Neuronal stem cell (in vitro differentiated cells): ENCODE results near the gene BDP1.
A peak's percentile ranks its signal among the peaks of the same experiment; 100 is the strongest.

Experiments used
- DNase-seq: peaks from one replicate; pipeline ENCODE4 v3.0.0-alpha.2; 2013; ENCODE audit warnings: low spot score
- H2AFZ ChIP-seq: one replicate; pipeline ENCODE4 v1.6.1; 2013; ENCODE audit warnings: mild to moderate bottlenecking, low read length, inconsistent platforms
- H2AK5ac ChIP-seq: 2 replicates; pipeline ENCODE4 v1.6.1; 2013; ENCODE audit warnings: low read depth, mild to moderate bottlenecking, inconsistent platforms, low read length, moderate library complexity, mixed read lengths
- H2BK120ac ChIP-seq: 2 replicates; pipeline ENCODE4 v1.6.1; 2013; ENCODE audit warnings: low read depth, mild to moderate bottlenecking, inconsistent platforms, low read length, moderate library complexity, mixed read lengths
- H2BK12ac ChIP-seq: one replicate; pipeline ENCODE4 v1.6.1; 2013; ENCODE audit warnings: low read length, inconsistent platforms
- H2BK15ac ChIP-seq: 2 replicates; pipeline ENCODE4 v1.6.1; 2013; ENCODE audit warnings: mild to moderate bottlenecking, low read length, inconsistent platforms, mixed read lengths
- H2BK5ac ChIP-seq: one replicate; pipeline ENCODE4 v1.6.1; 2013; ENCODE audit warnings: inconsistent platforms, mild to moderate bottlenecking, low read length, moderate library complexity
- H3K14ac ChIP-seq: one replicate; pipeline ENCODE4 v1.6.1; 2013; ENCODE audit warnings: low read length, inconsistent platforms
- H3K18ac ChIP-seq: 2 replicates; pipeline ENCODE4 v1.6.1; 2013; ENCODE audit warnings: low read length, inconsistent platforms
- H3K23ac ChIP-seq: 2 replicates; pipeline ENCODE4 v1.6.1; 2013; ENCODE audit warnings: low read depth, mild to moderate bottlenecking, mixed read lengths, low read length, inconsistent platforms; ENCODE audit not compliant: poor library complexity
- H3K27ac ChIP-seq: replicated peaks from 3 replicates; pipeline ENCODE4 v1.5.1; 2013; ENCODE audit warnings: low read length, inconsistent platforms
- H3K27me3 ChIP-seq, 3 experiments: 2 replicates each; pipeline ENCODE4 v1.6.1; 2013; ENCODE audit warnings: low read length in 3 of 3, mild to moderate bottlenecking in 2 of 3, inconsistent platforms in 1 of 3, low read depth in 1 of 3, mixed read lengths in 1 of 3, moderate library complexity in 1 of 3; ENCODE audit not compliant: control insufficient read depth in 3 of 3, insufficient read depth in 3 of 3
- H3K36me3 ChIP-seq, 2 donors: replicated peaks in 1 of 2; 2 replicates each; pipeline ENCODE4 v1.6.1; 2013; ENCODE audit warnings: low read length in 2 of 2; ENCODE audit not compliant: control insufficient read depth in 2 of 2, insufficient read depth in 2 of 2
- H3K4ac ChIP-seq: 2 replicates; pipeline ENCODE4 v1.6.1; 2013; ENCODE audit warnings: inconsistent platforms, mild to moderate bottlenecking, low read length, moderate library complexity
- H3K4me1 ChIP-seq, 2 donors: 1 replicate in 1 of 2; 2 replicates in 1 of 2; pipeline ENCODE4 v1.6.1; 2013; ENCODE audit warnings: low read length in 2 of 2, low read depth in 1 of 2; ENCODE audit not compliant: control insufficient read depth in 2 of 2, insufficient read depth in 1 of 2
- H3K4me2 ChIP-seq: one replicate; pipeline ENCODE4 v1.6.1; 2013; ENCODE audit warnings: mild to moderate bottlenecking, low read length, inconsistent platforms; ENCODE audit not compliant: insufficient read depth, poor library complexity, severe bottlenecking
- H3K4me3 ChIP-seq, 2 donors: 2 replicates each; pipeline ENCODE4 v1.5.1; 2013; ENCODE audit warnings: low read length in 2 of 2, mild to moderate bottlenecking in 2 of 2, inconsistent platforms in 1 of 2, moderate library complexity in 1 of 2
- H3K79me1 ChIP-seq: one replicate; pipeline ENCODE4 v1.6.1; 2013; ENCODE audit warnings: low read depth, mild to moderate bottlenecking, inconsistent platforms, low read length, moderate library complexity
- H3K9ac ChIP-seq: one replicate; pipeline ENCODE4 v1.6.1; 2013; ENCODE audit warnings: mild to moderate bottlenecking, low read depth, low read length, inconsistent platforms; ENCODE audit not compliant: poor library complexity
- H3K9me3 ChIP-seq, 2 donors: replicated peaks in 1 of 2; 2 replicates each; pipeline versions ENCODE3 to v1.6.1; 2013; ENCODE audit warnings: low read length in 2 of 2, mild to moderate bottlenecking in 2 of 2, inconsistent platforms in 1 of 2, low read depth in 1 of 2, mixed read lengths in 1 of 2, moderate library complexity in 1 of 2; ENCODE audit not compliant: control insufficient read depth in 2 of 2, insufficient read depth in 1 of 2
- H4K8ac ChIP-seq: one replicate; pipeline ENCODE4 v1.6.1; 2013; ENCODE audit warnings: low read depth, mild to moderate bottlenecking, inconsistent platforms, low read length, moderate library complexity
- H4K91ac ChIP-seq: one replicate; pipeline ENCODE4 v1.6.1; 2013; ENCODE audit warnings: low read length, low read depth, mild to moderate bottlenecking, inconsistent platforms; ENCODE audit not compliant: poor library complexity
- WGBS, 2 donors: extraction: QIAGEN DNeasy Blood & Tissue Kit; methylation state at CpG; one replicate each; pipeline ENCODE4 v1.1.7; 2013; ENCODE audit warnings: missing lambda C conversion rate in 2 of 2, mixed read lengths in 1 of 2; ENCODE audit not compliant: insufficient read length in 2 of 2, insufficient replicate concordance in 1 of 2; ENCODE audit errors: extremely low coverage in 2 of 2; 5-methylcytosine and 5-hydroxymethylcytosine counted together

The BDP1 gene

DNA sequence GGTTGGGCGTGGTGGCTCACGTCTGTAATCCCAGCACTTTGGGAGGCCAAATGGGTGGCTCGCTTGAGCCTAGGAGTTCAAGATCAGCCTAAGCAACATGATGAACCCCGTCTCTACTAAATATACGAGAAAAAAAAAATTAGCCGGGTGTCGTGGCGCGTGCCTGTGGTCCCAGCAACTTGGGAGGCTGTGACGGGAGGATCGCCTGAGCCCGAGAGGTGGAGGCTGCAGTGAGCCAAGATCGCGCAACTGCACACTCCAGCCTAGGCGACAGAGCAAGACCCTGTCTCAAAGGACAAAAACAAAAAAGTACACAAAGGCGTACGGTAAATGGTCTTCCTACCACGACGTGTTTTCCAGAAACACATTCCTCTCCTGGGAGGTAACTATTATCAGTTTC, 538 bp upstream of the BDP1 start:
- Histone ChIP-seq H3K27me3 (peaks cover 0 to 7% (median 0%) of the 10 kb centered on the region in 3 experiments), H3K36me3 (peaks cover 0 to 19% of the 10 kb centered on the region in 2 donors), H3K4me1 (peaks cover 0 to 4% of the 10 kb centered on the region in 2 donors), H3K9me3 (no peaks in the 10 kb centered on the region), H4K8ac (no peak overlapping the region), H3K27ac (no peak overlapping the region), H2BK120ac (no peak overlapping the region), H3K79me1 (no peaks in the 10 kb centered on the region), H2BK5ac (no peak overlapping the region), H3K14ac (no peak overlapping the region), H3K23ac (no peak overlapping the region), H2BK12ac (no peak overlapping the region), H3K4ac (no peak overlapping the region), H2BK15ac (no peak overlapping the region), H4K91ac (no peak overlapping the region), H3K18ac (no peak overlapping the region), H3K9ac (no peak overlapping the region), H2AK5ac (no peak overlapping the region), H3K4me2 (peak overlapping the region; percentile 41), H3K4me3 (peak overlapping the region in 1 of 2 donors; percentile 84), H2AFZ (peak overlapping the region; percentile 91)
- DNase-seq, result no peak
- no CpG with 5 or more reads among the region's 19 CpGs for WGBS, 2 donors

DNA sequence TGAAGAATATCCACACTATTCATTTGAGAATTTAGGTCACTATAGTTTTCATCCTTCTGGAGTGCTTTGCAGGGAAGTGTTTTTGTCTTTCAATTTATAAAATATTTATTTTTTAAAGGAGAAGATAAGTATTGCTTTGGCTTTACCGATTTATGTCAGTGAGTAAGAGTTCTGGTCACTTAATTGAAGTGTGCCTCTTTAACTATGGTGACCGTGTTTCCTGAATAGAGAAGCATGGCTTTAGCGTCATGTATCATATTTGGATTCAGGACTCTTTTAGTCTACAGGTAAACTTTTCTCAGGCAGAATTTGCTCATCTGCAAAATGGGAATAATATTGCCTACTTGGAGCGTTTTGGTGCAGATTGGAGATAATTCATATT, 902 bp downstream of the BDP1 start:
- Histone ChIP-seq H3K27ac (no peak overlapping the region), H4K8ac (no peak overlapping the region)
- no CpG with 5 or more reads among the region's 4 CpGs for WGBS, 2 donors

DNA sequence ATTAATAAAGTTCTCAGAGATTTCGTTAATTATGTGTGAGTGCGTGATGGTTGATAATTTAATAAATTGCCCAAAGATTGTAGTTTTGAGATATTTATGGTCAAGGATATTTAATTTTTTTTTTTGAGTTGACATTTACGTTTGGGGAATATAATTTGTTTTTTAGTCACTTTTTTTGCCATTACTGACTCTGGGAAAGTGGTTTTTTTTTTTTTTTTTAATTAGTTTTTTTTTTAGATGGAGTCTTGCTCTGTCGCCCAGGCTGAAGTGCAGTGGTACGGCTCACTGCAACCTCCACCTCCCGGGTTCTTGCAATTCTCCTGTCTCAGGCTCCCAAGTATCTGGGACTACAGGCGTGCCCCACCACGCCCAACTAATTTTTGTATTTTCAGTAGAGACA, 1.7 kb downstream of the BDP1 start:
- H3K9ac ChIP-seq, result no peak overlapping the region
- H3K4me2 ChIP-seq, result no peak overlapping the region
- no peak overlapping the region for H2AK5ac ChIP-seq
- no peak overlapping the region for H3K27ac ChIP-seq
- H3K23ac ChIP-seq, result no peak overlapping the region
- no peaks in the 10 kb centered on the region for H3K9me3 ChIP-seq
- no peak overlapping the region for H2BK5ac ChIP-seq
- peaks cover 5 to 41% of the 10 kb centered on the region in 2 donors for H3K36me3 ChIP-seq
- peaks cover 0 to 4% of the 10 kb centered on the region in 2 donors for H3K4me1 ChIP-seq
- no peak overlapping the region for H3K14ac ChIP-seq
- H3K79me1 ChIP-seq, result no peaks in the 10 kb centered on the region
- no peak overlapping the region for H4K8ac ChIP-seq
- H3K18ac ChIP-seq, result no peak overlapping the region
- no peaks in the 10 kb centered on the region for H3K27me3 ChIP-seq
- H4K91ac ChIP-seq, result no peak overlapping the region
- H2BK120ac ChIP-seq, result no peak overlapping the region
- no peak for DNase-seq
- H2AFZ ChIP-seq, result no peak overlapping the region
- 100% methylated on average over 1 to 2 of the region's 8 CpGs for WGBS, 2 donors
- no peak overlapping the region for H2BK15ac ChIP-seq
- peak overlapping the region in 1 of 2 donors; percentile 84 for H3K4me3 ChIP-seq
- H3K4ac ChIP-seq, result no peak overlapping the region
- H2BK12ac ChIP-seq, result no peak overlapping the region

More for the DNA sequence above, 902 bp downstream of the BDP1 start:
- H3K27me3 ChIP-seq, result no peaks in the 10 kb centered on the region
- no peak overlapping the region for H4K91ac ChIP-seq
- H3K4me2 ChIP-seq, result peak overlapping the region; percentile 78
- H2BK5ac ChIP-seq, result no peak overlapping the region
- H3K14ac ChIP-seq, result no peak overlapping the region
- no peaks in the 10 kb centered on the region for H3K9me3 ChIP-seq
- H3K36me3 ChIP-seq, result peaks cover 4 to 33% of the 10 kb centered on the region in 2 donors
- no peak overlapping the region for H2BK120ac ChIP-seq
- peak overlapping the region; percentile 84 to 86 for H3K4me3 ChIP-seq
- DNase-seq, result no peak
- H3K4ac ChIP-seq, result no peak overlapping the region
- H3K18ac ChIP-seq, result no peak overlapping the region
- H3K9ac ChIP-seq, result no peak overlapping the region
- H3K4me1 ChIP-seq, result peaks cover 0 to 4% of the 10 kb centered on the region in 2 donors
- peak overlapping the region; percentile 91 for H2AFZ ChIP-seq
- no peak overlapping the region for H2AK5ac ChIP-seq
- H2BK15ac ChIP-seq, result no peak overlapping the region
- no peak overlapping the region for H2BK12ac ChIP-seq
- no peaks in the 10 kb centered on the region for H3K79me1 ChIP-seq
- no peak overlapping the region for H3K23ac ChIP-seq

DNA sequence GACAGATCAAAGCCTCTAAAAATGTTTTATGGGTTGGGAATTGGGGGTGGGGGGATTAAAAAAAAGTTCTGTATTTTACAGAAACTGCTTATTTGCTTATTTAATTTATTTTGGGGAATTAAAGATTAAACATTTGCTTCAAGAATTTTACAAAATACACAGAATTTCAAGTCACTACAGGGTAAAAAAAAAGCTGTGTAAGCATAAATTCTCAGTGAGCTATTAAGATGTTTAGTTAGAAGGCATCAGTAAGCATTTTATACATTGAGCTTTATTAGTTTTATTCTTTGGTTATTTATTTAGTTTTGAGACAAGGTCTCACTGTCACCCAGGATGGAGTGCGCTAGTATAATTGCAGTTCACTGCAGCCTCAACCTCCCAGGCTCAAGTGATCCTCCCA, 5.2 kb downstream of the BDP1 start:
- peaks cover 0 to 4% of the 10 kb centered on the region in 2 donors for H3K4me1 ChIP-seq
- DNase-seq, result no peak
- no peak overlapping the region for H2AK5ac ChIP-seq
- H3K18ac ChIP-seq, result no peak overlapping the region
- H3K4me2 ChIP-seq, result no peak overlapping the region
- H2BK5ac ChIP-seq, result no peak overlapping the region
- H4K8ac ChIP-seq, result no peak overlapping the region
- H3K9ac ChIP-seq, result no peak overlapping the region
- no peak overlapping the region for H3K4me3 ChIP-seq
- H4K91ac ChIP-seq, result no peak overlapping the region
- H3K36me3 ChIP-seq, result peaks cover 17 to 77% of the 10 kb centered on the region in 2 donors
- no peak overlapping the region for H3K27ac ChIP-seq
- no peak overlapping the region for H2BK15ac ChIP-seq
- H3K9me3 ChIP-seq, result no peaks in the 10 kb centered on the region
- no peak overlapping the region for H2BK120ac ChIP-seq
- H3K23ac ChIP-seq, result no peak overlapping the region
- no peak overlapping the region for H3K4ac ChIP-seq
- WGBS, 2 donors, result no CpG with 5 or more reads among the region's 1 CpG
- H2AFZ ChIP-seq, result no peak overlapping the region
- H3K79me1 ChIP-seq, result peaks cover 2% of the 10 kb centered on the region
- no peaks in the 10 kb centered on the region for H3K27me3 ChIP-seq
- H3K14ac ChIP-seq, result no peak overlapping the region
- H2BK12ac ChIP-seq, result no peak overlapping the region
